ENCODE results near the gene PPFIA3. TPM values are rescaled to one million over a fixed set of nuclear protein-coding genes. Genes with fewer than 3 reads are reported as not detected.
"Not testable (repeated sequence)": the region's sequence is repeated elsewhere in the genome, so short reads cannot be mapped to it uniquely, and the experiment has no call there.

PPFIA3 gene
- total and polyA plus RNA-seq, 9 donors = 0.55 to 6.1 (median 3.2) TPM

GRCh38 chr19:49073514-49074378 is 45.6 kb upstream of the PPFIA3 start:
- no peaks in the 10 kb centered on the region for H3K9me3 ChIP-seq
- peaks cover 3% of the 10 kb centered on the region for H3K27me3 ChIP-seq
- intact Hi-C loops (cut with DNase I) = no loop called here
- TF ChIP-seq POLR2A (IDR thresholded peaks at IDR 0.05) = no peak
- TF ChIP-seq CTCF (IDR thresholded peaks at IDR 0.05) = no peak
- TF ChIP-seq EP300 (IDR thresholded peaks at IDR 0.05) = no peak
- no peak for DNase-seq
- H3K36me3 ChIP-seq = no peaks in the 10 kb centered on the region
- no peak overlapping the region for H3K27ac ChIP-seq
- WGBS, 3 donors = 56 to 68% (median 57%) methylated on average over 23 of the region's 23 CpGs
- no peak overlapping the region for H3K4me3 ChIP-seq
- H3K4me1 ChIP-seq (ENCODE audit: insufficient read depth) = no peaks in the 10 kb centered on the region

- H3K9me3 ChIP-seq; H3K36me3 ChIP-seq; H3K4me3 ChIP-seq; H3K27me3 ChIP-seq; intact Hi-C loops (cut with DNase I); H3K27ac ChIP-seq; H3K4me1 ChIP-seq (ENCODE audit: insufficient read depth): not testable (repeated sequence)
- peak; percentile 45 to 69 (median 61) for DNase-seq
- peak in 2 of 3 donors; percentile 33 to 57 for TF ChIP-seq CTCF (IDR thresholded peaks at IDR 0.05)
- 18 to 20% (median 20%) methylated on average over 9 of the region's 9 CpGs for WGBS, 3 donors
Observed at GRCh38 chr19:49074869-49075268, 44.5 kb upstream of the PPFIA3 start.

DNA sequence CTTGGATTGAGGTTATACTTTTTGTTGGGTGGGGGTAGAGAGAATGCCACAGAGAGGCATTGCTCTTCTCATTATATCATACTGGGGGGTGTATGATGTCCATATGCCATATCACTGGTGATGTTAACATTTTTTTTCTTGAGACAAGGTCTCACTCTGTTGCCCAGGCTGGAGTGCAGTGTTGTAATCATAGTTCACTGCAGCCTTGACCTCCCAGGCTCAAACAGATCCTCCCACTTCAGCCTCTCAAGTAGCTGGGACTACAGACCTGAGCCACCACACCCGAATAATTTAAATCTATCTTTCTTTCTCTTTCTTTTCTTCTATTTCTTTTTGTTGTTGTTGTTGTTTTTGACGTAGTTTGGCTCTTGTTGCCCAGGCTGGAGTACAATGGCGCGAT is 39.0 kb upstream of the PPFIA3 start:
- TF ChIP-seq POLR2A (IDR thresholded peaks at IDR 0.05) (no peak), CTCF (IDR thresholded peaks at IDR 0.05) (no peak), EP300 (IDR thresholded peaks at IDR 0.05) (no peak)
- DNase-seq = no peak
- no peaks in the 10 kb centered on the region for H3K27me3 ChIP-seq
- intact Hi-C loops (cut with DNase I) = no loop called here
- WGBS, 3 donors = 76 to 85% (median 77%) methylated on average over 4 of the region's 4 CpGs
- no peaks in the 10 kb centered on the region for H3K9me3 ChIP-seq
- no peak overlapping the region for H3K27ac ChIP-seq
- H3K36me3 ChIP-seq = no peaks in the 10 kb centered on the region
- peaks cover 2% of the 10 kb centered on the region for H3K4me1 ChIP-seq (ENCODE audit: insufficient read depth)
- H3K4me3 ChIP-seq = no peak overlapping the region

DNA sequence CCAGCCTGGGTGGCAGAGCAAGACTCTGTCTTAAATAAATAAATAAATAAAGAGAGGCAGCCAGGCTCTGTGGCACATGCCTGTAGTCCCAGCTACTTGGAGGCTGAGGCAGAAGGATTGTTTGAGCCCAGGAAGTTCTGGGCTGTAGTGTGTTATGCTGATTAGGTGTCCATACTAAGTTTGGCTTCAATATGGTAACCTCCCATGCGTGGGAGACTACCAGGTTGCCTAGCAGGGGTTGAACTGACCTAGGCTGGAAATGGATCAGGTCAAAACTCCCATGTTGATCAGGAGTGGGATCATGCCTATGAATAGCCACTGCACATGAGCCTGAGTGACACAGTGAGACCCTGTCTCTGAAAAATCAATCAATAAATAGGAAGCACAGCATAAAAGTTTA is 38.1 kb upstream of the PPFIA3 start:
- peaks cover 3% of the 10 kb centered on the region for H3K4me1 ChIP-seq (ENCODE audit: insufficient read depth)
- no peaks in the 10 kb centered on the region for H3K27me3 ChIP-seq
- no peak for TF ChIP-seq CTCF (IDR thresholded peaks at IDR 0.05)
- TF ChIP-seq EP300 (IDR thresholded peaks at IDR 0.05) = no peak
- TF ChIP-seq POLR2A (IDR thresholded peaks at IDR 0.05) = no peak
- H3K36me3 ChIP-seq = no peaks in the 10 kb centered on the region
- WGBS, 3 donors = 56 to 79% (median 65%) methylated on average over 1 of the region's 1 CpG
- no peak overlapping the region for H3K4me3 ChIP-seq
- intact Hi-C loops (cut with DNase I) = no loop called here
- DNase-seq = no peak
- H3K27ac ChIP-seq = no peak overlapping the region
- no peaks in the 10 kb centered on the region for H3K9me3 ChIP-seq
